HG03354 (cell line): ENCODE measurements around the gene CMBL.
"Not testable (repeated sequence)": the region's sequence is repeated elsewhere in the genome, so short reads cannot be mapped to it uniquely, and the experiment has no call there.

Experiments used
- ATAC-seq: cut with Tn5 transposase; IDR thresholded peaks from one replicate; pipeline ENCODE4 v1.9.1; 2021; ENCODE audit warnings: mild to moderate bottlenecking; ENCODE audit not compliant: unreplicated experiment, poor library complexity, severe bottlenecking

The CMBL gene

DNA sequence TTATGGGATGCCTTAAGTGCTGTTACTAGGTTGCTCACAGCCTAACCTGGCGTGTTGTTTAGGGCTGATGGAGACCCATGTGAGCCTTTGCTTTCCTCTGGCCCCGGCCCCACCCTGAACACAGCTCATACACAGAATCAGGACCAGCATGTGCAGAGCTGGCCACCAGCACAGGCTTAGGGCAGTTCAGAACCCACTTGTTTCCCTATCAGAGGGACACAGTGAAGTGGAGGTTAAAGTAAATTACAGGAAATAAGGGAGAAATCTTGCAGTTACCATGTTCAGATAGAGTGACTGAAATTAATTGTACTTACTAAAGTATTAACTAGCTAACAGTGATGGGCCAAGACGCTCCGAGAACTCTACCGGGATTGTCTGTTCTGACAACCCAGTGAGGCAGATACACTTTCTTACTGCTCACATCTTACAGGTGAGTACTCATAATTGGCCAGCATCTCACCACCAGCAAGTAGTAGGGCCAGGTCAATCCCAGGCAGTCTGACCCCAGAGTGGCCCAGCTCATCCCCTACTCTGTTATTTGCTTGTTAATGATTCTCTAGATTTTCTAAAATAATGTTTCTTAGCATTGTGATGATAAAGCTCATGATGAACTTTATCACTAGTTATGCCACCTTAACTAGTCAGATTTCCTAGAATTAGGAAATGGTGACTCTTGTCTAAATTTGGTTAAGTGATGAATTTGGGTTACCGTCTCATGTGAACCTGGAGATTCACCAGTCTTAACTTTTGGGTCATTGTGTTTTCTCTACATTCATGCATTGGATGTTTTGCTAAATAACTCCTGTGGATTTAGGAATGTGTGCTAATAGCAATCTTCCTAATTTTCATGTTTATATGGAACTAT is 42.2 kb downstream of the CMBL start:
- ATAC-seq, result no peak

DNA sequence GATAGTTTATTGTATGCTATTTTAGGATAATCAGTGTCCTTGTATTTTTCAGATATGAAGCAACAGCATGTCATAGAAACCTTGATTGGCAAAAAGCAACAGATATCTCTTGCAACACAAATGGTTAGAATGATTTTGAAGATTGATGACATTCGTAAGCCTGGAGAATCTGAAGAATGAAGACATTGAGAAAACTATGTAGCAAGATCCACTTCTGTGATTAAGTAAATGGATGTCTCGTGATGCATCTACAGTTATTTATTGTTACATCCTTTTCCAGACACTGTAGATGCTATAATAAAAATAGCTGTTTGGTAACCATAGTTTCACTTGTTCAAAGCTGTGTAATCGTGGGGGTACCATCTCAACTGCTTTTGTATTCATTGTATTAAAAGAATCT is 43.1 kb downstream of the CMBL start:
- ATAC-seq, result no peak

DNA sequence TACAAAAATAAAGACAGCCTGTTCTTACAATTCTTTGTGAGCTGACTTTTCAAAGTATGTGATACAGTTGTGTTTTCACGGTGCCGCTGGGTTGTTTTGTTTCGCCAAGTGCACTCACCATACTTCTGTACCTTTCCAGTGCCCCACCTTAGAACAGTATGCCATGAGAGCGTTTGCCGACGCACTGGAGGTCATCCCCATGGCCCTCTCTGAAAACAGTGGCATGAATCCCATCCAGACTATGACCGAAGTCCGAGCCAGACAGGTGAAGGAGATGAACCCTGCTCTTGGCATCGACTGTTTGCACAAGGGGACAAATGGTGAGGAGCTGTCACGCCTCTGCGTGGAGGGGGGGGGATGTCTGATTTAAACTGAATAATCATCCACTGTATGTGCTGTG is 44.7 kb downstream of the CMBL start:
- ATAC-seq, result no peak

DNA sequence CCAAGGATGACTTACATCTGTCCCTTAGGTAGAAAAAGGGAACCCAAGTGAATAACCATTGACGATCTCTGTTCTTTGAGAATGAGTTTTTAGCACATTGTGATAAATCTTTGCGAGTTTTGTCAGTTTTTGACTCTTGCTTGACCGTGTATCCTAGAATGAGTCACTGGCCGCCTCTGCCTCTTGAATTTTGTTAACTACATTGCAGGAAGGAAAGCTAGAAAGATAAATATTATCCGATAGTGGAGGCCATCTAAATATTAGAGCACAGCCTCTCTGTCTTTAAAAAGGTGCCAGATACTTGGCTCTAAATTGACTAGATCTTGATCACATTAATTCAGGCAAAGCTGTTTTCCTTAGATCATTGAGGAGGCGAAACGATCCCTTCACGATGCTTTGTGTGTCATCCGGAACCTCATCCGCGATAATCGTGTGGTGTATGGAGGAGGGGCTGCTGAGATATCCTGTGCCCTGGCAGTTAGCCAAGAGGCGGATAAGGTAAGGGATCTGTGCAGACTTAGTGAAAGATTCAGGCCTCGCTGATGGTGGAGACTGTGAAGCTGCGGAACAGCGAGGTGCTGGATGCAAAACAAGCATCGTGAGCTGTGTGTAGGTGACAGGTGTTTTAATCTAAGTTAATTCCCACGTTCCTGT is 45.5 kb downstream of the CMBL start:
- no peak for ATAC-seq

DNA sequence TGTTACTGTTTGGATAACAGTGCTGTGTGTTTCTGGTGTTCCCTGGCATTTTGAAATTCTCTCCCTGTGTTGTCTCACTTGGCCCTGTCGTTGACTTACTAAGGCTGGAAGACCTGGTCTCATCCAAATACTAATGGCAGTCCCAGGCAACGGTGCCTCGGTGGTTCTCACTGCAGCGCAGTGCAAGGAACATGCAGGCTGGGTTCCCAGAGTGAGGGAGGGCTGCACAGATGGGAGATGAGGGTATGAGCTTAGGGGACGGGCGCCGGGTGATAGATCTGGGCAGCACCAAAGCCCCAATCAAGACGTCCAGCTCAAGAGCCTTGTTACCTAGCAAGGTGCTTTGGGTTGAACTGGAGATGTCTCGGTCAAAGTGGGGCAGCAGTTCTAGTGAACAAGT is 46.6 kb downstream of the CMBL start:
- ATAC-seq, result no peak

DNA sequence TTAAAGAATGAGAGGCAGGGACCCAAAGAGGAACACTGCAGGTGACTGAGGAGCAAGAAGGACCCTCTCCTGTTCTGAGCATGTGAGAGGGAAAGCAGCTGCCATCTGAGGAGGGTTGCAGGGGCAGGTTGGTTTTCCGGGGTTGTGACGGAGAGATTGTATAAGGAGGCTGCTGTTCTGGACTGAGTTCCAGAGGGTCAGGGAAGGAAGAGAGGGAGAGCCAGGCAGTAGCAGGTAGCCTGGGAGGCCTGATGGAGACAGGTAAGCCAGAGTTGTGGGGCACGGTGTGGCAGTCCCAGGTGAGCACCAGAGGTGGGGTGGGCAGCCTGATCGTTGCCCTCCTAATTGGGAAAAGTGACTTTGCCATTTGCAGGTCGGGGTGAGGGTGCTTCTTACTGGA is 47.8 kb downstream of the CMBL start:
- ATAC-seq, result no peak

DNA sequence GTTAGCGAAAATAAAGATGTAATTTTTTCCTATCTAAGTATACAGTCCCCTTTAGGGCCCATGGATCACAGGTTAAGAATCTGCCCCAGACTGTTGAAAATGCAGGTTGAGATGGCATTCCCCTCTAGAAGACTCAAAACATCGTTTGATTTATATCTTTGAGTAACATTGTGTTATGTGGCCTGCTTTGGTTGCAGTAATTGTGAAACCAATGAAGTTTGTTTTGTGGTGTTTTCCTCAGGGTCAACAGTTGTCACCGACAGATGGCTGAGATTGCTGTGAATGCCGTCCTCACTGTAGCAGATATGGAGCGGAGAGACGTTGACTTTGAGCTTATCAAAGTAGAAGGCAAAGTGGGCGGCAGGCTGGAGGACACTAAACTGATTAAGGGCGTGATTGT is 49.8 kb downstream of the CMBL start:
- no peak for ATAC-seq

DNA sequence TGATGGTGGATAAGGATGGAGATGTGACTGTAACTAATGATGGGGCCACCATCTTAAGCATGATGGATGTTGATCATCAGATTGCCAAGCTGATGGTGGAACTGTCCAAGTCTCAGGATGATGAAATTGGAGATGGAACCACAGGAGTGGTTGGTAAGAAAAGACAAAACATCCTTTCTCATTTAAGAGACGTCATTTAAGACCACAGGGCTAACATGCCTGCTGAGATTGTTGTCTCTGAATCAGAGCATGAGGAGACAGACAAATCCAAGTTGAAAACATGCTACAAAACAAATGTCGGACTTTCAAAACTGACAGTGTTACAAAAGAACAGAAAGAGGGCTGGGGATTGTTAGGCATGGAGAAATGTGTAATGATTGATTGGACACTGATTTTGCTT is 53.0 kb downstream of the CMBL start:
- ATAC-seq, result no peak

DNA sequence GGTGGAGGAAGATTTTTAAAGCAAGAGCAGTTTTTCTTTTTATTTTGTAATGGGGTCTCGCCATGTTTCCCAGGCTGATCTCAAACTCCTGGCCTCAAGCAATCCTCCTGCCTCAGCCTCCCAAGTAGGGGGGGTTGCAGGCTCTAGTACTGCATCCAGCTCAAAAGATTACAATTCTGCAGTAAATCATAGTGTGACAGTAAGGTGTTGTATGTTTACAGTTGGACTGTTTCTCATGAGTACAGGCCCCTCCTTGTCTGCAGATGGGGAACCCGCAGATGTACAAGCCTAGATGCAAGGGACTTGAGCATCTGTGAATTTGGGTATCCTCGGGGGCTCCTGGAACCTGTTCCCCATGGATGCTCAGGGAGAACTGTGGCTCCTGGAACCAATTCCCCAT is 54.3 kb downstream of the CMBL start:
- ATAC-seq, result no peak

DNA sequence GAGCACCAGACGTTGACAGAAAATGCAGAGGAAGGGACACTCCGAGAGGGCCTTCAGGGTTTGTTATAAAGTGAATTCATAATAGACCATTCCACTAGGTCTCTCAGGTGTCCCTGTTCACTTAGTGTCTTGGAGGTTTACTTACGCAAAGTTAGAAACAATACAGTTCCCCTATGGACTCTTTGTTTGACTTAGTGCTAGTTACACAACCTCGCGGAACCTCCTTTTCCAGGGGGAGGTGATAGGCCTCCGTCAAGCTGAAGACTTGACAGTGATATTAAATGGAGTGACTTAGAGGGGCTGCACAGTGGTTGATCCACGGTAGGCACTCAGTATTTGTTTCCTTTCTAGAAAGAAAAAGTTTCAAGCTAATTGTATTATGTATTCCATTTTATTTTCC is 56.3 kb downstream of the CMBL start:
- ATAC-seq, result no peak

DNA sequence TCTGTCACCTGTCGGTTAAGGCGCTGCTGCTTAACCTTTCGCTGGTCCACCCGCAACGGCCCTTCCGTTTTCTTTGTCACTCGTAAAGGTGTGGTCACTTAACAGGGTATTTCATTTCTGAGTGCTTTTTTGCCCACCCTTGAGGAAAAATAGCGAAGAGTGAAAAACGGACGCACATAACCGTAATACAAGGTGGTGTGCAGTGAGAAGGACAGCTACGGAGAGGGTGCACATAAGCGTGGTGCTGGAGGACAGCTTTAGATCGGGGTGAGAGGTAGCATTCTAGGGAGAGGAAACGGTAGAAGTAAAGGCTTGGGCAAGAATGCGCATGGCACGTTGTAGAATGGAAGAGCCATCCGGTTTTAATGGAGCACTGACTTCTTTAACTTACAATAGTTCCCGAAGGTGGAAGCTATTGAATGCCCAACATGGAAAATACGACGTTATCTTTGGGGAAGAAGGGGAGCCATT is 56.9 kb downstream of the CMBL start:
- peak; percentile 21 for ATAC-seq

DNA sequence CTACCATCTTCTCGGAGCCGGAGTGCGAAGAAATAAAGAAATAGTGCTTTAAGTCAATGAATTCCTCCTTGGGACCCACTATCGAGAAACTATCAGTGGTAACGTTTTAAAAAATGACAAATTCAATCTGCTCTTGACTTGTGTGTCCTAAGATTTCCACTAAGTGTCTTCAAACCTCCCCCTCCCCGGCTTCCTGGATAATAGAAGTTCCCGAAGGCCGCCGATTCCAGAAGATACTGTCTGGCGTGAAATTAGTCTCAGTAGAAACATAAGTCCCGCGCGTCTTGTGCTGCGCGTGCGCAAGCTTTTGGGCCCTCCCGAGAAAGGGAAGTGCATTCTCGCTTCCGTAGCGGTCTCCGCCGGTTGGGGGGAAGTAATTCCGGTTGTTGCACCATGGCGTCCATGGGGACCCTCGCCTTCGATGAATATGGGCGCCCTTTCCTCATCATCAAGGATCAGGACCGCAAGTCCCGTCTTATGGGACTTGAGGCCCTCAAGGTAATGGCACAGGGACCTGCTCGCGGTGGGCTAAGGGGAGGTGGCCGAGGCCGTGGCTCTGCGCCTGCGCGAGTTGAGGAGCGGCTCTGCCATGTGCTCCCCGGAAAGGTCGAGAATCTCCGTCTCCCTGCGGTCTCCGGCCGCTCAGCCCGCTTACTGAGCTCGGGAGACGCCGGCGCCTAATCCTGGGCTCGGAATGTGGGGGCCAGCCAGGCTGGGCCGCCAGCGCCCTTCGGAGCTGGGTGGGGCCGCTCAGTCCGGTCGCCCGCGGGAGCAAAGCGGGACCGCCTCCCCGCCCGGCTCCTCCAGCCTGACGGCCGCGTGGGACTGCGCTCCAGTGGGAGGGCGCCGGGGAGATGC is 57.5 kb downstream of the CMBL start, which contains the start of gene CCT5:
TSS of gene CCT5 (plus strand) at position 333 of the 858 bp plus-strand sequence. CDS start at position 394, 61 bp downstream.
- peak; percentile 80 for ATAC-seq

DNA sequence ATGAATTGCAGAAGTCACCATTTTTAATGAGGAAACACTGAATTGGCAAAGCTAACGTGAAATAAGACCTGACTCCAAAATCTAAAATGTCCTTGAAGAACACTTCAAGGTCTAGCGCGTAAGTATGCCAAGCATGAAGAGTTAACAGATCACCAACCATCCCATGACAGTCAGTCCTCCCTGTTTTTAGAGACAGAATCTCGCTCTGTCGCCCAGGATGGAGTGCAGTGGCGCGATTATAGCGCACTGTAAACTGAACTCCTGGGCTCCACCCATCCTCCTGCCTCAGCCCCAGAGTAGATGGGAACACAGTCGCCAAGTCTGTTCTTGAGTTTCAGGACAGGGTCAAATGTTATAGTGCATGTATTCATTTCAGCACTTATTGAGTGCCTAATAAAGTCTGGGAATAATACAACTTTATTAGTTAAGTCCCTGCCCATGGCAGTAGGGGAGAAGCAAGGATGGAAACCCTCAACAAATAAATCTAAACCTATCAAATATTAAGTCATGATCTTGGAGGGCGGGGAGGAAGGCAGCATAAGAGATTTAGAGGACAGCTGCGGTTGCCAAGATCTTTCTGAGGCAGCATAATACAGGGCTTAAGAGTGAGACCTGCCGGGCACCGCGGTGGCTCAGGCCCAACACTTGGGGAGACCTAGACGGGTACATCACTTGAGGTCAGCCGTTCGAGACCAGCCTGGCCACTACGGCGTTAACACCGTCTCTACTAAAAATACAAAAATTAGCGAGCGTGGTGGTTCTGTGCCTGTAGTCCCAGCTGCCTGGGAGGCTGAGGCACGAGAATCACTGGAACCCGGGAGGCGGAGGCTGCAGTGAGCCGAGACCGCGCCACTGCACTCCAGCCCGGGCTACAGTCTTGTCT is 59.1 kb downstream of the CMBL start:
- peak; percentile 8 for ATAC-seq

DNA sequence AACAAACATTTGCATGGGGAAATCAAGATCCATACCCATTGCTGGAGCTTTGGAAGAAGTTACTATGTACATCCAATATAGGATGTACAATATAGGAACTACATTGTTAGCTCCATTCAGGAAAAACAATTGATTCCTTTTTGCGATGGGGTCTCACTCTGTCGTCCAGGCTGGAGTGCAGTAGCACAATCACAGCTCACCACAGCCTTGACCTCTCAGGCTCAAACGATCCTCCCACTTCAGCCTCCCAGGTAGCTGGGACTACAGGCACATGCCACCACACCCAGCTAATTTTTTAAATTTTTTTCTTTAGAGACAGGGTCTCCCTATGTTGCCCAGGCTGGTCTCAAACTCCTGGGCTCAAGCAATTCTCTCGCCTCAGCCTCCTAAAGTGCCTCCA is 60.5 kb downstream of the CMBL start:
- not testable (repeated sequence) for ATAC-seq

DNA sequence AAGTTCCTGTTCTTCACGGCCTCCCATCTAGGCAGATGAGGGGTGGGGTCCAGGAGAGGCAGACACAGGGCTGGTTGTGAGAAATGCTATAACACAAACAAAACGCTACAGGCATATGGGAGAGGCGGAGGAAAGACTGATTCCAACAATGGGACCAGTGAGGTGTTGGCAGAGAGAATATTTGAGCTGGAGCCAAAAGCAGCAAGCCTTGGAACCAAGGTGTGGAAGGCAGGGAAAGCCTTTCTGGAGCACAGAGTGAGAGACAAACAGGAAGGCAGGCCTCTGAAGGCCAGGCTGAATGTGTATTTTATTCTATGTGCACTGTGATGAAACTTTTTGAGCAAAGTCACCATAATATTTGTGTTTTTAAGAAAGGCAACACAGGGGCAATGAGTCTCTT is 60.9 kb downstream of the CMBL start:
- ATAC-seq, result no peak

DNA sequence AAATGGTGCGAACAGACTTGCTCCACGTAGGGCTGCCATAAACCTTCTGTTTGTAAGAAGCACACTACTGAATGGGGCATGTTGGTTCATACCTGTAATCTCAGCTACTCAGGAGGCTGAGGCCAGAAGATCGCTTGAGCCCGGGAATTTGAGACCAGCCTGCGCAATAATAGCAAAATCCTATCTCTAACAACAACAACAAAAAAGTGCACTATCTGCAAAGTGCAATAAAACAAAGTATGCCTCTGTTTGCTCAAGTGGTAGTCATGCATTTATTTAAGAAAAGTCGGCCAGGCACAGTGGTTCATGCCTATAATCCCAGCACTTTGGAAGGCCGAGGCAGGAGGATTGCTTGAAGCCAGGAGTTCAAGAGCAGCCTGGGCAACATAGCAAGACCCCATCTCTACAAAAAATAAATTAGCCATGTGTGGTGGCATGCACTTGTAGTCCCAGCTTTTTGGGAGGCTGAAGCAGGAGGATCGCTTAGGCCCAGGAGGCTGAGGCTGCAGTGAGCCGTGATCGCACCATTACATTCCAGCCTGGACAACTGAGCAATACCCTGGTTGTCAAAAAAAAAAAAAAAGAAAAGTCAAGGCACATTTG is 63.3 kb downstream of the CMBL start:
- no peak for ATAC-seq

DNA sequence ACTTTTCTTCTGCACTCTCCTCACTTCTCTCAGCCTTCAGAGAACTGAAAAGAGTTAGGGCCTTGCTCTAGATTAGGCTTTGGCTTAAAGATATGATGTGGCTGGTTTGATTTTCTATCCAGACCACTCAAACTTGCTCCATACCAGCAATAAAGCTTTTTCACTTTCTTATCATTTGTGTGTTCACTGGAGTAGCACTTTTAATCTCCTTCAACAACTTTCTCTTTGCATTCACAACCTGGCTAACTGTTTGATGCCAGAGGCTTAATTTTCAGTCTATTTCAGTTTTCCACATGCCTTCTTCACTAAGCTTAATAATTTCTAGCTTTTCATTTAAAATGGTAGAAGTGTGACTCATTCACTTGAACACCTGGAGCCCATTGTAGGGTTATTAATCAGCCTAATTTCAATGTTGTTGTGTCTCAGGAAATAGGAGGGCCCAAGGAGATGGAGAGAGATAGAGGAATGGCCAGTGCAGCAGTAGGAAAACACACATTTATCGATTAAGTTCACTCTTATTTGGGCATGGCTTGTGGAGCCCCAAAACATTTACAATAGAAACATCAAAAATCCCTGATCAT is 64.0 kb downstream of the CMBL start:
- peak; percentile 81 for ATAC-seq

DNA sequence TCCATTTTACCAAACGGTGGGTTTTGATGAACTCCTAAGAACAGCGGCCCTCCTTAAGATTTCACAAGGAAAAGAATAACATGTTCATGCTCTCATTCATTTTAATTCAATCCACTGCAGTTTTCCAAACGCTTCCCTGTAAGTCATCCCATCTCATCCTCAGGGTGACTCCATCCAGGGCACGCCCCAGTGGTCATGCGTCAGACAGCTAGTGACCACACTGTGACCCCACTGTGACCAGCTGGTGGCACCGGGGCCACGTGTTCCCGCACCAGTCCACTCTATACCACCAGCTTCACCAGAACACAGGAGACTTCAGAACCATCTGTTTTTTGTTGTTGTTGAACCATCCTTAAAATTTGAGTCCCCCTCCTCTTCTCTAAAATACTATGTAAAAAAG is 72.4 kb downstream of the CMBL start:
- no peak for ATAC-seq

DNA sequence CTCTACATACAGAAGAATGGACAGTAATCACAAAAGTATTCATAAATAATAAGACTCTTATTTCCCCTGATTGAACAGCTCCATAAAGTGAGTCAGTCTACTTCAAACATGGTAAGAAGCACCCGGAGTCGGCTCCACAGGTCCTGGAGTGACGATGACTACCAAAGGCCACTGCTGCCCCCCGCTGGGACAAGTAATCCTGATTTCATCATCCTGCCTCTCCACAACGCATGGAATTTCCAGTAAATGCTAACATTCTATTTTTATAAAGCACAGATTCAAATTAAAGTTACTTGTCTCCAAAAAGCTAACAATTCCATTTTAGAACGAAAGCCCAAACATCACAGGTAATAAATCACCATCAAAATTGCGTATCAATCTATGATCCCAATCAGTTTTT is 74.2 kb downstream of the CMBL start:
- ATAC-seq, result no peak
